ENCODE results near the gene NF1. TPM values are rescaled to one million over a fixed set of nuclear protein-coding genes. Genes with fewer than 3 reads are reported as not detected.

NF1 gene
- total RNA-seq, 4 donors from 2014 or later, result 61.4 to 81.2 (median 66.6) TPM

DNA sequence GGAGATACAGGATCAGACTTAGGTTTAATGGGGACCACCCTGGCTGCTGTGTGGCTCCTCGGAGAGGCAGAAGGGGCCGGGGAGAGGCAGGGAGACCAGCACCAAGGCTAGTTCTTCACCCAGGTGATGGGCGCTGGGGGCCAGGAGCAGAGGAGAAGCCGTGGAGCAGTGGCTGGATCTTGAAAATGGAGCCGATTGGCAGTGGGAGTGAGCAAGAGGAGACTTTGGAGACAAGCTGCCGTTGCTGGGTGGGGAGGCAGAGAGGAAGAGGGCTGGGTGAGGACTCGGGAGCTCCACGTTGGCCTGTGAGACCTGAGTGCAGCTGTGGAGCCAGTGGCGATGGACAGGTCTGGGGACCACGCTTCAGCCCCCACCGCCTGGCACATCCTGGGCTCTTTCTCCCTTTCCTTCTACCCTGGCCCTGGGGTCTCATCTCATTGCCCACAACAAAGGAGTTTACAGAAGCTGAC lies 305.7 kb downstream of the NF1 start:
- TF ChIP-seq, protein P1, sequence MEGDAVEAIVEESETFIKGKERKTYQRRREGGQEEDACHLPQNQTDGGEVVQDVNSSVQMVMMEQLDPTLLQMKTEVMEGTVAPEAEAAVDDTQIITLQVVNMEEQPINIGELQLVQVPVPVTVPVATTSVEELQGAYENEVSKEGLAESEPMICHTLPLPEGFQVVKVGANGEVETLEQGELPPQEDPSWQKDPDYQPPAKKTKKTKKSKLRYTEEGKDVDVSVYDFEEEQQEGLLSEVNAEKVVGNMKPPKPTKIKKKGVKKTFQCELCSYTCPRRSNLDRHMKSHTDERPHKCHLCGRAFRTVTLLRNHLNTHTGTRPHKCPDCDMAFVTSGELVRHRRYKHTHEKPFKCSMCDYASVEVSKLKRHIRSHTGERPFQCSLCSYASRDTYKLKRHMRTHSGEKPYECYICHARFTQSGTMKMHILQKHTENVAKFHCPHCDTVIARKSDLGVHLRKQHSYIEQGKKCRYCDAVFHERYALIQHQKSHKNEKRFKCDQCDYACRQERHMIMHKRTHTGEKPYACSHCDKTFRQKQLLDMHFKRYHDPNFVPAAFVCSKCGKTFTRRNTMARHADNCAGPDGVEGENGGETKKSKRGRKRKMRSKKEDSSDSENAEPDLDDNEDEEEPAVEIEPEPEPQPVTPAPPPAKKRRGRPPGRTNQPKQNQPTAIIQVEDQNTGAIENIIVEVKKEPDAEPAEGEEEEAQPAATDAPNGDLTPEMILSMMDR (IDR thresholded peaks at IDR 0.05; ENCODE audit: low read depth), result no peak

DNA sequence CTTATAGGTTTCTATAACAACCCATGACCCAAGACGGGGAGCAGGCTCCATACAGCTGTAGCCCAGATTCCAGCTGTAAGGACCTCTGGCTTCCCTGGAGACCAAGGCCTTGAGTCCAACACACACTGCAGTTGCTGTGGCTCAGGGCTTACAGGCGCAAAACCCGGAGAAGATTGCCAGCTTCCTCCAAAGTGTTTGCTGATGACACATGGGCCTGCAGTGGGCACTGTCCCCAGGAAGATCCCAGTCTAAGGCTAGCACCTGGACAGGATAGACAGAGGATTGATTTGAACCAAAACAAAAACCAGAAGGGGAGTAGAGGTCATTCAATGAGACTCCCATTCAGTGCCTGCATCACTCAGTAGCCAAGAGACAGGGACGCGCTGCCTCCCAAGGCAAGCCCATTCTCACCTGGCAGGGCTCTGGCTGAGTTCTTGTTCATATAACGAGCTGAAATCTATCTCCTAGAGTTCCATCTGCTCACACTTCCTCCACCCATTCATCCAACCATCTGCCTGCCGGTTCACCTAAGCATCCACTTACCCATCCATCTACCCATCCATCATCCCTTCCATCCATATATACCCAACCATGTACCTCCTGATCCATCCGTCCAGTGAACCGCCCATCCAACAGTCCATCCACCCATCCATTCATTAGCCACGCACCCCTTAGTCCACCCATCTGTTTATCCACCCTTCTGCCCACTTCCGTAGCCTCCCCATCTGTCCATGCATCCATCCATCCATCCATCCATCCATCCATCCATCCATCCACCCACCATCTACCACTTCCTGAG lies 306.9 kb downstream of the NF1 start:
- TF ChIP-seq, protein P1 (IDR thresholded peaks at IDR 0.05; ENCODE audit: low read depth), result no peak

DNA sequence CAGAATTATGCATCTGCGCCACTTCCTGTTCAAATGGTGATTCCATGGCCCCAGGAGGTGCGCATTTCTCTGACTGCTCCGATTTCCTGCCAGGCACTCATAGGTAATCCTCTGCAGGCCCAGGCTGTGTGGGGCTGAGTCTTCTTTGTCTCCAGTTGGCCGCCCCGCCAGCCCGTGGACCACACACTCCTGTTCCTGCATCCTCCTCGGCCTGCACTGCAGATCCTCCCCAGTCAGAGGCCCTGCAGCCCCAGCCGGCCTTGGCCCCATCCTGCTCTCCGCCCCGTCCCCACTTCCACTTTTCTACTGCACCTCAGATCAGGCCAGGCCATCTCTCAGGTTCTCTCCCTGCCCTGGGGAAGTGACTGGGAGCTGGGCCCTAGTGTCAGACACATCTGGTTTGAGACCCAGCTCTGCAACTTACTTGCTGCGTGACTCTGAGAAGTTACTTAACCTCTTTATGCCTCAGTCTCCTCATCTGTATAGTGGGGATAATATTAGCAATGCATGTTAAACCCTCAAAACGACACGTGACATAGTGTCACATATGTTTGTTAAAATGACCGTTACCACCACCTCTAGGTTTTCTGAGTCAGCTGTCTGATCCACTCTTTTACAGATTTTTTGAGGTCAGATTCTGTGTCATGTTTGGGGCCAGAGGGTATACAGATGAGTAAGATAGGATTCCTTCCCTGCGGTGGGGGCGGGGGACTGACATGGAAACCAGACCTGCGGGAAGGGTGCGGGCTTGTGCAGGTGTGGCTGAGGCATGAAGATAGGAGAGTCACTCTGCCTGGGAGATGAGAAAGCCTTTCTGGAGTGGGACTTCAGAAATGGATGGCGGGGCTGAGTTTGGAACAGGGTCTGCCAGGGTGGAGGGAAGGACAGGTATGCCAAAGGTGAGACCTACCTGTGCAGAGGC lies 309.5 kb downstream of the NF1 start:
- TF ChIP-seq, protein P1 (IDR thresholded peaks at IDR 0.05; ENCODE audit: low read depth), result no peak

DNA sequence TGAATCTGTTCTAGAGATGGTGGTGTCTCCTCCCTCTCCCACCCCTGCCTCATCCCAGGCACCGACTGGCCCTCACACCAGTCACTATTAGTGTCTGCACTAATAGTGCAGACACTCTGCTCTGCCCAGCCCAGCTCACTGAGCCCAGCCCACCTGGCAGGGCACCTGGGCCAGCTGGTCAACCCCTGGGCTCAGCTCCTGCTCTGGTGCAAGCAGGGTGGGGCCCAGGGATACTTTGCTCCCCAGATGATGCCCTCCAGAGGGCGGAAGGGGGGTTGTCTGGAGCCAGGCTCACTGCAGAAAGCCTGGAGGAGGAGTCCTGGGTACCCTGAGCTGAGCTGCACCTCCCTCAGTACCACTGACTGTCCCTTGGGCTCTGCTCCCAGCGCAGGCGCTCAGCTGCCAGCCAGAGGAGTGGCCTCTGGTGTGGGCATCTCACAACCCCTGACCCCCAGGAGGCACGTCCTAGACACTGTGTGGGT lies 311.2 kb downstream of the NF1 start:
- TF ChIP-seq, protein P1 (IDR thresholded peaks at IDR 0.05; ENCODE audit: low read depth), result no peak

DNA sequence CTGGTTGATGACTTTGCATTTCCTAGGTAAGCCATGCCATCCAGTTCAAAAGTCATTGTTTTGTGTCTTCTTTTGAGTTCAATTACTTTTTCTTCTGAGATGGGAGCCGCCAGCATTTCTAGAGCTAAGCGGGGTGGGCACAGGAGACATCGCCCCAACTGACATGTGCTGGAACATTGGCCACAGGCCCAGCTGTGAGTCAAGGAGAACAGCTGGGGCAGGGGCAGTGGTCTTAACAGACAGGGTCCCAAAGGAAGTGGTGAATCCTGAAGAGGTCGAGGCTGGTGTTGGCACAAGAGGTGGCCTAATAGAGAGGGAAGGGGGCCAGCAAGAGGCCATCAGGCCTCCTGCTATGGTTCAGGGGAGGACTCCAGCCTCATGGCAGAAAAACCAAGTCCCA lies 313.8 kb downstream of the NF1 start:
- TF ChIP-seq, protein P1 (IDR thresholded peaks at IDR 0.05; ENCODE audit: low read depth), result no peak

DNA sequence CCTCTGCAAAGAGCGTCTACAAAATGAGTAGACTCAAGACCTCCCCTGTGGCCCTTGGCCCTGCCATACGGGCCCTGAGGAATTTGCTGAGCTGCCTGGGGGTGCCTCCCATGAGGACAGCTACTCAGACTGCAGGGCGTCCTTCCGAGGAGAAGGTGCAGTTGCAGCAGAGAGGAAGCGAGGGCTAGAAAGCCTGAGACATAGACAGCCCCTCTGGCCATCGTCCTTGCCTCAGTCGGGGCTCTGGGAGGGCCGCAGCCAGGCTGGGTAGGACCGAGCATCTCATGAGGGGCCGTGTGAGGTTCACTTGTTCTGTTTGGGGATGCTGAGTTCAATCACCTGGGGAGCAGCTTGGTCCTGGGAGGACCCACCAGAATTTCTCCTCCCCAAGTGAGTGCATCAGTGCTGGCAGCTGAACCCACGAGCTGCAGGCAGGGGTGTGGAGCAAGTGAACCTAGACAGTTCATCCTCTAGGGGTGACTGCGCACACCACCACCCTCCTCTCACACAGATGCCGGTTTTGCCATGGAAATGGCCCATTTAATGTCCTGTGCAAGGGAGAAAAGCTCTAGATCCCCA lies 317.0 kb downstream of the NF1 start:
- TF ChIP-seq, protein P1 (IDR thresholded peaks at IDR 0.05; ENCODE audit: low read depth), result no peak

Measured in subcutaneous adipose tissue (tissue), 4 donors.